Measurements from ENCODE around the gene OR8G1. TPM values are rescaled to one million over a fixed set of nuclear protein-coding genes. Genes with fewer than 3 reads are reported as not detected.

The OR8G1 gene
- total RNA-seq, 1 experiment from 2014 or later: not detected

DNA sequence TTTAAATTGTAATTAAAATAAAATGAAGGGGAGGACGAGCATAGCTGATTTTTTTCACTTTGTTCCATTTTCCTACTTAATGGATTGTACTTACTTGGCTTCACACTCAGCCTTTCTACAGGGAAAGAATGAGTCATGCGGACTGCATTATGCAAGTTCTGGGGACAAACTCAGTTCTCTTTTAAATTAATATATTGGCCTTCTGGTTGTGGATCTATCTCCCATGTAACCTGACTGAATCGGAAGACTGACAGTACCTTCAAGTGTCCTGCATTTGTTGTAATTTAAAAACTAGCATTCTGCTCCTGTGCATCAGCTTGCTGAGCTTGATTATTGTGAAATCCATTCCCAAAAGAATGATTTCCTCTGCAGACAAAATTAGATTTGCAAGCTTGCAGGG lies 60.7 kb downstream of the OR8G1 start:
- H2BK5ac ChIP-seq (ENCODE audit: insufficient read length, low read length): no peak overlapping the region
- H3K4me1 Mint-ChIP-seq: peaks cover 16 to 19% of the 10 kb centered on the region in 2 experiments
- H4K5ac ChIP-seq (ENCODE audit: insufficient read length, low read depth, low read length): no peak overlapping the region
- no peak overlapping the region for H3K14ac ChIP-seq (ENCODE audit: insufficient read depth, low read length)
- no peaks in the 10 kb centered on the region for H4K20me1 ChIP-seq (ENCODE audit: control insufficient read depth, insufficient read depth, insufficient read length)
- TF ChIP-seq, protein P1, sequence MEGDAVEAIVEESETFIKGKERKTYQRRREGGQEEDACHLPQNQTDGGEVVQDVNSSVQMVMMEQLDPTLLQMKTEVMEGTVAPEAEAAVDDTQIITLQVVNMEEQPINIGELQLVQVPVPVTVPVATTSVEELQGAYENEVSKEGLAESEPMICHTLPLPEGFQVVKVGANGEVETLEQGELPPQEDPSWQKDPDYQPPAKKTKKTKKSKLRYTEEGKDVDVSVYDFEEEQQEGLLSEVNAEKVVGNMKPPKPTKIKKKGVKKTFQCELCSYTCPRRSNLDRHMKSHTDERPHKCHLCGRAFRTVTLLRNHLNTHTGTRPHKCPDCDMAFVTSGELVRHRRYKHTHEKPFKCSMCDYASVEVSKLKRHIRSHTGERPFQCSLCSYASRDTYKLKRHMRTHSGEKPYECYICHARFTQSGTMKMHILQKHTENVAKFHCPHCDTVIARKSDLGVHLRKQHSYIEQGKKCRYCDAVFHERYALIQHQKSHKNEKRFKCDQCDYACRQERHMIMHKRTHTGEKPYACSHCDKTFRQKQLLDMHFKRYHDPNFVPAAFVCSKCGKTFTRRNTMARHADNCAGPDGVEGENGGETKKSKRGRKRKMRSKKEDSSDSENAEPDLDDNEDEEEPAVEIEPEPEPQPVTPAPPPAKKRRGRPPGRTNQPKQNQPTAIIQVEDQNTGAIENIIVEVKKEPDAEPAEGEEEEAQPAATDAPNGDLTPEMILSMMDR (conservative IDR thresholded peaks at IDR 0.05): no peak
- no peak overlapping the region for H4K91ac ChIP-seq (ENCODE audit: insufficient read length, low read depth, low read length)
- no peaks in the 10 kb centered on the region for H3K9me3 Mint-ChIP-seq
- no peak overlapping the region for H3K9ac ChIP-seq (ENCODE audit: extremely low read depth, insufficient read length, low read length)
- no peak overlapping the region for H3K27ac ChIP-seq (ENCODE audit: insufficient read length, low read depth, low read length)
- H3K36me3 Mint-ChIP-seq (ENCODE audit: insufficient read depth in 1 of 3, low read depth in 3 of 3): no peaks in the 10 kb centered on the region
- H3K27me3 ChIP-seq (ENCODE audit: insufficient read depth, low read length): no peaks in the 10 kb centered on the region; the same call in 1 of the 2 replicates
- no peak overlapping the region for H3K4me3 Mint-ChIP-seq
- no peak overlapping the region for H2BK12ac ChIP-seq (ENCODE audit: insufficient read length, low read depth, low read length)
- no peak overlapping the region for H3K27ac Mint-ChIP-seq
- DNase-seq: no peak
- H3K4ac ChIP-seq (ENCODE audit: low read depth, low read length): no peak overlapping the region
- no peak overlapping the region for H3K18ac ChIP-seq (ENCODE audit: insufficient read length, low read depth, low read length)
- no peak overlapping the region for H3K56ac ChIP-seq (ENCODE audit: insufficient read length, low read depth, low read length)
- H3K4me2 ChIP-seq (ENCODE audit: insufficient read depth, insufficient read length, low read length): no peak overlapping the region
- no peak overlapping the region for H2AFZ ChIP-seq (ENCODE audit: low read length)
- H3K4me1 ChIP-seq (ENCODE audit: insufficient read depth, low read length): peaks cover 5% of the 10 kb centered on the region
- H2BK120ac ChIP-seq (ENCODE audit: low read depth, low read length, poor library complexity, severe bottlenecking): no peak overlapping the region
- H2AK5ac ChIP-seq (ENCODE audit: insufficient read length, low read length): no peak overlapping the region
- no peaks in the 10 kb centered on the region for H3K79me1 ChIP-seq (ENCODE audit: insufficient read depth, low read depth, low read length, poor library complexity, severe bottlenecking)
- no CpG with 5 or more reads among the region's 3 CpGs for WGBS (ENCODE audit: extremely low coverage, insufficient read length, low lambda C conversion rate)
- H3K27me3 Mint-ChIP-seq (ENCODE audit: low read depth): no peaks in the 10 kb centered on the region; the same call in 1 of the 2 replicates
- no peak overlapping the region for H3K23ac ChIP-seq (ENCODE audit: insufficient read length, low read depth, low read length)
- no peaks in the 10 kb centered on the region for H3K23me2 ChIP-seq (ENCODE audit: insufficient read length, low read depth, low read length, poor library complexity, severe bottlenecking)
- no peak overlapping the region for H3T11ph ChIP-seq (ENCODE audit: low read length)
- no peak overlapping the region for H2BK15ac ChIP-seq (ENCODE audit: low read depth, low read length)
- H2BK20ac ChIP-seq (ENCODE audit: low read depth, low read length, poor library complexity, severe bottlenecking): no peak overlapping the region
- H3K9me3 ChIP-seq (ENCODE audit: control insufficient read depth, low read depth, low read length): no peaks in the 10 kb centered on the region
- H4K8ac ChIP-seq (replicated peaks; ENCODE audit: insufficient read length, low read depth, low read length): no peak overlapping the region
- no peaks in the 10 kb centered on the region for H3K79me2 ChIP-seq (ENCODE audit: insufficient read depth, low read length)
